ENCODE data around the gene SSR4. TPM values are rescaled to one million over a fixed set of nuclear protein-coding genes. Genes with fewer than 3 reads are reported as not detected.
A peak's percentile ranks its signal among the peaks of the same experiment; 100 is the strongest.

SSR4 gene
- total RNA-seq, 1 donor from 2014 or later = 168 TPM

- ATAC-seq = no peak
These were observed 24.4 kb upstream of the SSR4 start for GRCh38 chrX:153769865-153770600.

- no peak for ATAC-seq
These were observed 23.7 kb upstream of the SSR4 start for GRCh38 chrX:153770601-153771414.

- no peak for ATAC-seq
These were observed 22.8 kb upstream of the SSR4 start for GRCh38 chrX:153771415-153772315.

GRCh38 chrX:153772316-153773217 is 21.9 kb upstream of the SSR4 start:
- ATAC-seq = no peak

- ATAC-seq = no peak
These were observed 21.3 kb upstream of the SSR4 start for GRCh38 chrX:153773218-153773611.

GRCh38 chrX:153773741-153774575 is 20.5 kb upstream of the SSR4 start:
- ATAC-seq = no peak

GRCh38 chrX:153774576-153775292 is 19.7 kb upstream of the SSR4 start:
- ATAC-seq = no peak

- no peak for ATAC-seq
These were observed 19.0 kb upstream of the SSR4 start for GRCh38 chrX:153775293-153776119.

GRCh38 chrX:153776120-153776599 is 18.3 kb upstream of the SSR4 start:
- no peak for ATAC-seq

GRCh38 chrX:153776611-153777045 is 17.8 kb upstream of the SSR4 start:
- ATAC-seq = no peak

- no peak for ATAC-seq
These were observed 17.0 kb upstream of the SSR4 start for GRCh38 chrX:153777261-153778090.

GRCh38 chrX:153778181-153778580 is 16.3 kb upstream of the SSR4 start:
- peak; percentile 4 for ATAC-seq

- ATAC-seq = peak; percentile 9
These were observed 15.8 kb upstream of the SSR4 start for GRCh38 chrX:153778684-153779101.

- no peak for ATAC-seq
These were observed 14.4 kb upstream of the SSR4 start for GRCh38 chrX:153779891-153780677.

GRCh38 chrX:153780678-153781427 is 13.6 kb upstream of the SSR4 start, which contains the start of gene SRPK3:
SRPK3 (plus strand) TSS chrX:153781041; CDS start chrX:153781087, 46 bp downstream.
- ATAC-seq = peak; percentile 2

GRCh38 chrX:153781428-153782047 is 12.9 kb upstream of the SSR4 start:
- no peak for ATAC-seq
